H1 (cell line): ENCODE measurements around the gene TDRD1. TPM values are rescaled to one million over a fixed set of nuclear protein-coding genes. Genes with fewer than 3 reads are reported as not detected.

Source experiments
- CTCF ChIA-PET: fragments of 300-600 bp; sonication (Branson Sonifier 250); formaldehyde crosslinking; loops from one replicate; lab custom pipeline; 2021; ENCODE audit not compliant: partially characterized antibody; lab: Charles Lee
- POLR2A ChIA-PET: fragments of 300-600 bp; sonication (Branson Sonifier 250); formaldehyde crosslinking; loops from one replicate; lab custom pipeline; 2021; ENCODE audit warnings: inconsistent platforms; ENCODE audit not compliant: partially characterized antibody; lab: Charles Lee
- DNase-seq, 2 experiments: peaks; one replicate each; pipeline versions ENCODE4 v3.0.0 to v3.0.0-alpha.2; 2010 to 2022; ENCODE audit warnings: low spot score in 2 of 2, low read depth in 1 of 2, mixed read lengths in 1 of 2
- FAIRE-seq: peaks from 2 replicates; lab custom pipeline; 2011; peaks lifted over from hg19 to GRCh38; lab: Jason Lieb, UNC
- H2AFZ ChIP-seq: 2 replicates; pipeline ENCODE4 v1.8.1; 2012; ENCODE audit warnings: low read length, inconsistent platforms
- H2AK5ac ChIP-seq: 2 replicates; pipeline ENCODE4 v1.6.1; 2013; ENCODE audit warnings: low read depth, low read length
- H2BK120ac ChIP-seq: replicated peaks from 2 replicates; pipeline ENCODE3; 2013; ENCODE audit warnings: low read depth, low read length, inconsistent platforms
- H2BK12ac ChIP-seq: 2 replicates; pipeline ENCODE4 v1.6.1; 2013; ENCODE audit warnings: low read depth, low read length
- H2BK15ac ChIP-seq: 2 replicates; pipeline ENCODE4 v1.6.1; 2013; ENCODE audit warnings: low read length
- H2BK20ac ChIP-seq: 2 replicates; pipeline ENCODE4 v1.6.1; 2013; ENCODE audit warnings: low read length
- H2BK5ac ChIP-seq: 2 replicates; pipeline ENCODE4 v1.6.1; 2013; ENCODE audit warnings: low read depth, low read length
- H3K14ac ChIP-seq: 2 replicates; pipeline ENCODE4 v1.6.1; 2013; ENCODE audit warnings: inconsistent platforms; ENCODE audit not compliant: insufficient read length
- H3K18ac ChIP-seq: 2 replicates; pipeline ENCODE4 v1.6.1; 2013; ENCODE audit warnings: low read length; ENCODE audit errors: extremely low read depth
- H3K23ac ChIP-seq: 2 replicates; pipeline ENCODE4 v1.6.1; 2013; ENCODE audit warnings: inconsistent platforms; ENCODE audit not compliant: insufficient read length
- H3K23me2 ChIP-seq: 2 replicates; pipeline ENCODE4 v1.6.1; 2013; ENCODE audit warnings: low read depth, low read length
- H3K27ac ChIP-seq: 2 replicates; pipeline ENCODE4 v1.6.1; 2011; ENCODE audit warnings: low read depth, low read length, inconsistent platforms
- H3K27me3 ChIP-seq, 4 experiments: replicated peaks in 1 of 4; 1 replicate in 1 of 4; 2 replicates in 3 of 4; pipeline versions ENCODE4 v1.6.1 to v1.8.1; 2011 to 2013; ENCODE audit warnings: low read length in 3 of 4, mild to moderate bottlenecking in 3 of 4, inconsistent platforms in 2 of 4, mixed read lengths in 2 of 4, moderate library complexity in 1 of 4; ENCODE audit not compliant: control insufficient read depth in 3 of 4, insufficient read depth in 3 of 4; ENCODE audit errors: extremely low read depth in 1 of 4
- H3K36me3 ChIP-seq, 4 experiments: 2 replicates each; pipeline versions ENCODE4 v1.6.1 to v1.8.1; 2011 to 2013; ENCODE audit warnings: mild to moderate bottlenecking in 4 of 4, low read length in 3 of 4, moderate library complexity in 2 of 4, control low read depth in 1 of 4, inconsistent platforms in 1 of 4; ENCODE audit not compliant: insufficient read depth in 4 of 4, control insufficient read depth in 2 of 4
- H3K4ac ChIP-seq: replicated peaks from 2 replicates; pipeline ENCODE3; 2013; ENCODE audit warnings: low read length, low read depth, mixed read lengths, inconsistent platforms; ENCODE audit not compliant: insufficient read length
- H3K4me1 ChIP-seq, 4 experiments: replicated peaks in 1 of 4; 1 replicate in 1 of 4; 2 replicates in 3 of 4; pipeline versions ENCODE4 v1.6.1 to v1.8.1; 2011 to 2013; ENCODE audit warnings: low read length in 3 of 4, inconsistent platforms in 2 of 4, mixed read lengths in 1 of 4; ENCODE audit not compliant: insufficient read depth in 4 of 4, control insufficient read depth in 3 of 4
- H3K4me2 ChIP-seq, 2 experiments: 2 replicates each; pipeline versions ENCODE4 v1.6.1 to v1.8.1; 2011 to 2013; ENCODE audit warnings: low read depth in 2 of 2, low read length in 2 of 2, control low read depth in 1 of 2, inconsistent platforms in 1 of 2, mild to moderate bottlenecking in 1 of 2; ENCODE audit not compliant: insufficient read depth in 1 of 2
- H3K4me3 ChIP-seq, 4 experiments: fragments of 200-600, 300-600 bp in 1 of 4; sonication (generic), shearing (Covaris generic), sonication (Bioruptor Twin) in 1 of 4; 2 replicates each; pipeline versions ENCODE4 v1.5.1 to v1.8.1; 2011 to 2016; ENCODE audit warnings: low read length in 4 of 4, low read depth in 3 of 4, control low read depth in 2 of 4, inconsistent platforms in 2 of 4, mild to moderate bottlenecking in 2 of 4, mixed read lengths in 1 of 4, moderate library complexity in 1 of 4; ENCODE audit not compliant: insufficient read depth in 2 of 4; ENCODE audit errors: extremely low read depth in 1 of 4
- H3K56ac ChIP-seq: replicated peaks from 2 replicates; pipeline ENCODE3; 2013; ENCODE audit warnings: low read depth, mild to moderate bottlenecking, mixed read lengths, low read length, inconsistent platforms; ENCODE audit not compliant: insufficient read length
- H3K79me1 ChIP-seq: 2 replicates; pipeline ENCODE4 v1.6.1; 2013; ENCODE audit warnings: low read depth, low read length, control low read depth
- H3K79me2 ChIP-seq, 2 experiments: 2 replicates each; pipeline versions ENCODE4 v1.6.1 to v1.8.1; 2012 to 2013; ENCODE audit warnings: low read length in 2 of 2, mild to moderate bottlenecking in 2 of 2, inconsistent platforms in 1 of 2; ENCODE audit not compliant: insufficient read depth in 2 of 2, control insufficient read depth in 1 of 2
- H3K9ac ChIP-seq, 4 experiments: replicated peaks in 1 of 4; 1 replicate in 1 of 4; 2 replicates in 3 of 4; pipeline versions ENCODE4 v1.6.1 to v1.8.1; 2011 to 2013; ENCODE audit warnings: low read depth in 3 of 4, low read length in 3 of 4, control low read depth in 2 of 4, mild to moderate bottlenecking in 2 of 4, moderate library complexity in 2 of 4, inconsistent platforms in 1 of 4; ENCODE audit errors: extremely low read depth in 1 of 4
- H3K9me3 ChIP-seq, 2 experiments: 2 replicates each; pipeline versions ENCODE4 v1.6.1 to v1.8.1; 2012 to 2013; ENCODE audit warnings: mild to moderate bottlenecking in 2 of 2, moderate library complexity in 2 of 2, control low read depth in 1 of 2, inconsistent platforms in 1 of 2, low read depth in 1 of 2, low read length in 1 of 2, mixed read lengths in 1 of 2; ENCODE audit not compliant: insufficient read depth in 2 of 2
- H4K20me1 ChIP-seq, 2 experiments: replicated peaks in 1 of 2; 2 replicates each; pipeline versions ENCODE3 to v1.8.1; 2011 to 2013; ENCODE audit warnings: inconsistent platforms in 2 of 2, low read length in 2 of 2, mild to moderate bottlenecking in 1 of 2; ENCODE audit not compliant: insufficient read depth in 2 of 2, control insufficient read depth in 1 of 2
- H4K5ac ChIP-seq: 2 replicates; pipeline ENCODE4 v1.6.1; 2013; ENCODE audit warnings: low read length, low read depth, mixed read lengths, inconsistent platforms; ENCODE audit not compliant: insufficient read length
- H4K8ac ChIP-seq: 2 replicates; pipeline ENCODE4 v1.8.0; 2013; ENCODE audit warnings: mild to moderate bottlenecking, moderate library complexity, low read length, inconsistent platforms; ENCODE audit not compliant: insufficient read depth; ENCODE audit errors: extremely low read depth
- H4K91ac ChIP-seq: replicated peaks from 2 replicates; pipeline ENCODE3; 2013; ENCODE audit warnings: low read length, mixed read lengths, inconsistent platforms; ENCODE audit not compliant: insufficient read length
- CBX8 ChIP-seq: fragments of 300-800, 300-1000 bp; sonication (generic); IDR thresholded peaks from 2 replicates; pipeline ENCODE4 v1.7.1; 2016; ENCODE audit warnings: low read depth, low read length, borderline replicate concordance
- EGR1 ChIP-seq: IDR thresholded peaks from 2 replicates; pipeline ENCODE4 v1.6.1; 2011; ENCODE audit warnings: low read depth, low read length, borderline replicate concordance
- EP300 ChIP-seq, 2 experiments: IDR thresholded peaks; 1 replicate in 1 of 2; 2 replicates in 1 of 2; pipeline ENCODE4 v1.6.1; 2011 to 2012; ENCODE audit warnings: low read depth in 2 of 2, low read length in 2 of 2, mild to moderate bottlenecking in 2 of 2, borderline replicate concordance in 1 of 2, inconsistent platforms in 1 of 2, moderate library complexity in 1 of 2
- GABPA ChIP-seq: IDR thresholded peaks from 2 replicates; pipeline ENCODE4 v1.6.1; 2011; ENCODE audit warnings: mild to moderate bottlenecking, low read length, moderate library complexity, borderline replicate concordance; ENCODE audit not compliant: insufficient read depth
- KDM1A ChIP-seq: fragments of 200-600, 300-600 bp; sonication (generic); IDR thresholded peaks from 2 replicates; pipeline ENCODE4 v1.7.1; 2016; ENCODE audit warnings: mild to moderate bottlenecking, low read length, borderline replicate concordance
- KDM5A ChIP-seq: fragments of 200-600 bp; IDR thresholded peaks from 2 replicates; pipeline ENCODE4 v1.7.1; 2012; ENCODE audit warnings: mild to moderate bottlenecking, low read length, inconsistent platforms, mixed read lengths
- POLR2AphosphoS5 ChIP-seq: IDR thresholded peaks from 2 replicates; pipeline ENCODE4 v1.6.1; 2011; ENCODE audit warnings: low read depth, low read length
- SIX5 ChIP-seq: IDR thresholded peaks from 2 replicates; pipeline ENCODE4 v1.6.1; 2011; ENCODE audit warnings: mild to moderate bottlenecking, low read depth, low read length
- SP2 ChIP-seq: IDR thresholded peaks from 2 replicates; pipeline ENCODE4 v1.6.1; 2012; ENCODE audit warnings: mild to moderate bottlenecking, low read length, inconsistent platforms
- WGBS, 2 experiments: shearing (Covaris generic) in 1 of 2; methylation state at CpG; one replicate each; pipeline versions ENCODE4 v1.1.6 to v1.1.7; 2013 to 2015; ENCODE audit warnings: low lambda C conversion rate in 2 of 2, mixed read lengths in 2 of 2, inconsistent platforms in 1 of 2, low coverage in 1 of 2, missing lambda C conversion rate in 1 of 2; ENCODE audit not compliant: insufficient replicate concordance in 2 of 2, insufficient coverage in 1 of 2, insufficient read length in 1 of 2; ENCODE audit errors: extremely low coverage in 1 of 2, missing lambda C conversion rate in 1 of 2; 5-methylcytosine and 5-hydroxymethylcytosine counted together
- polyA plus RNA-seq, 7 experiments: library from polyadenylated mRNA; depleted of rRNA in 3 of 7; stranded (reverse) in 5 of 7; unstranded in 2 of 7; fragments of >200 nt in 5 of 7; fragments of 200-250 nt in 2 of 7; gene quantifications; 1 replicate in 5 of 7; 2 replicates in 1 of 7; 4 replicates in 1 of 7; pipeline versions ENCODE4 v1.2.1 to v1.2.3, GENCODE V29; 2011 to 2013; ENCODE audit warnings: missing spikeins in 2 of 7, mixed read lengths in 2 of 7
- total RNA-seq: library from RNA; stranded (reverse); fragmentation: NEBNext Ultra II Directional; extraction: Animal tissue kit (Norgen Biotek cat#: 25700); gene quantifications from 2 replicates; pipeline ENCODE4 v1.2.1, GENCODE V29; 2021
- TF ChIP-seq, protein P1 (sequence below), 3 experiments: IDR thresholded peaks; 1 replicate in 2 of 3; 2 replicates in 1 of 3; pipeline versions ENCODE4 v1.5.1 to v1.6.1; 2011; ENCODE audit warnings: low read length in 3 of 3, mild to moderate bottlenecking in 3 of 3, inconsistent platforms in 2 of 3, low read depth in 1 of 3, moderate library complexity in 1 of 3; ENCODE audit not compliant: insufficient read depth in 1 of 3; ENCODE audit errors: control extremely low read depth in 1 of 3

Gene TDRD1
- total and polyA plus RNA-seq, 2 of the 8 experiments (the other 6 are each of a cell fraction or from before 2014, with no cell fraction given) = 0.02 to 0.71 TPM

DNA sequence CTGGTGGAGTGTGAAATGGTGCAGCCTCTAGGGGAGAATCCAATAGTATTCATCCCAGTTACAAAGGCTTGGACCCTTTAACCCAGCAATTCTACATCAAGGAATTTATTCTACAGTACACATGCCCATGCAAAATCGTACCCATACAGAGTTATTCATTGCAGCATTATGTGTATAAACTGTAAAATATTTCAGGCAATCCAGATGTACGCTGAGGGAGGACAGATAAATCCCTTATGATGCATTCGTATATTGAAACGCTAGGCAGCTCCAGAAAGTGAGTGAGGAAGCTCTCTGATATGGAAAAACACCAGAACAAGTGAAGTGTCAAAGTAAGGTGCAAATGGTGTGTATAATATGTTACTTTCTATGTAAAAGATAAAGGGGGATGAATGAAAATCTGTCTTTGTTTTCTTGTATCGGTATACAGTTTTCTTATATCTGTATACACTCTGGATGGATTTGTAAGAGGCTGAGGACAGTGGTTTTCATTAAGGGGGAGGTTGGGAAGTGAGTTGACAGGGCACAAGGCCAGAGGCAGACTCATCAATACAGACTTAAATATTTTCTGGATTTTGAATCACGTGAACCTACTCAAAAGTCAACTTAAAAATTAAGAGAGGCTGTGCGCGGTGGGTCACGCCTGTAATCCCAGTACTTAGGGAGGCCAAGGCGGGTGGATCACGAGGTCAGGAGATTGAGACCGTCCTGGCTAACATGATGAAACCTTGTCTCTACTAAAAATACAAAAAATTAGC, 77.0 kb downstream of the TDRD1 start:
- Histone ChIP-seq H3K36me3 (no peaks in the 10 kb centered on the region), H2AFZ (no peak overlapping the region), H3K4me3 (no peak overlapping the region), H3K79me2 (no peaks in the 10 kb centered on the region), H4K8ac (no peak overlapping the region), H3K4me1 (no peaks in the 10 kb centered on the region), H2BK12ac (no peak overlapping the region), H3K27me3 (no peaks in the 10 kb centered on the region), H3K9me3 (0 out of 4 replicates have a peak, but pooled peaks cover 0 to 2% of the 10 kb centered on the region in 2 experiments), H2BK15ac (no peak overlapping the region), H3K27ac (no peak overlapping the region), H3K79me1 (no peaks in the 10 kb centered on the region; the same call in 1 of the 2 replicates), H2BK120ac (no peak overlapping the region), H3K18ac (no peak overlapping the region), H2AK5ac (no peak overlapping the region), H2BK20ac (no peak overlapping the region), H3K23ac (no peak overlapping the region), H4K20me1 (no peaks in the 10 kb centered on the region), H3K9ac (no peak overlapping the region), H3K4ac (no peak overlapping the region), H2BK5ac (no peak overlapping the region), H4K91ac (no peak overlapping the region), H3K23me2 (no peaks in the 10 kb centered on the region), H4K5ac (no peak overlapping the region), H3K14ac (no peak overlapping the region), H3K56ac (no peak overlapping the region), H3K4me2 (no peak overlapping the region)
- DNase-seq = no peak
- CTCF ChIA-PET = interaction anchor here (0.7 to 1.3 kb wide), 2 partner anchors 15 to 28 kb away, joined by 3 read pairs; no protein-coding TSS in a partner anchor
- POLR2A ChIA-PET = no interaction called here
- WGBS, 2 experiments = 84% methylated on average over 12 of the region's 12 CpGs; no CpG with 5 or more reads in 1 of the 2 experiments
- no peak for FAIRE-seq
- no peak for TF ChIP-seq SIX5
- TF ChIP-seq, protein P1, sequence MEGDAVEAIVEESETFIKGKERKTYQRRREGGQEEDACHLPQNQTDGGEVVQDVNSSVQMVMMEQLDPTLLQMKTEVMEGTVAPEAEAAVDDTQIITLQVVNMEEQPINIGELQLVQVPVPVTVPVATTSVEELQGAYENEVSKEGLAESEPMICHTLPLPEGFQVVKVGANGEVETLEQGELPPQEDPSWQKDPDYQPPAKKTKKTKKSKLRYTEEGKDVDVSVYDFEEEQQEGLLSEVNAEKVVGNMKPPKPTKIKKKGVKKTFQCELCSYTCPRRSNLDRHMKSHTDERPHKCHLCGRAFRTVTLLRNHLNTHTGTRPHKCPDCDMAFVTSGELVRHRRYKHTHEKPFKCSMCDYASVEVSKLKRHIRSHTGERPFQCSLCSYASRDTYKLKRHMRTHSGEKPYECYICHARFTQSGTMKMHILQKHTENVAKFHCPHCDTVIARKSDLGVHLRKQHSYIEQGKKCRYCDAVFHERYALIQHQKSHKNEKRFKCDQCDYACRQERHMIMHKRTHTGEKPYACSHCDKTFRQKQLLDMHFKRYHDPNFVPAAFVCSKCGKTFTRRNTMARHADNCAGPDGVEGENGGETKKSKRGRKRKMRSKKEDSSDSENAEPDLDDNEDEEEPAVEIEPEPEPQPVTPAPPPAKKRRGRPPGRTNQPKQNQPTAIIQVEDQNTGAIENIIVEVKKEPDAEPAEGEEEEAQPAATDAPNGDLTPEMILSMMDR (IDR thresholded peaks at IDR 0.05; ENCODE audit: control extremely low read depth in 1 of 3, insufficient read depth in 1 of 3, low read depth in 1 of 3, low read length in 3 of 3) = no peak
- TF ChIP-seq POLR2AphosphoS5 = no peak
- TF ChIP-seq KDM1A = no peak
- no peak for TF ChIP-seq CBX8
- no peak for TF ChIP-seq GABPA
- TF ChIP-seq EP300 (IDR thresholded peaks at IDR 0.05; ENCODE audit: borderline replicate concordance in 1 of 2, low read depth in 2 of 2, low read length in 2 of 2) = no peak
- TF ChIP-seq EGR1 = no peak
- no peak for TF ChIP-seq SP2
- TF ChIP-seq KDM5A = no peak
